ENCODE measurements around the gene EYA4.

GRCh38 chr6:133350928-133351327 is 109.8 kb downstream of the EYA4 start:
- no peak for TF ChIP-seq EZH2 (IDR thresholded peaks at IDR 0.05; ENCODE audit: insufficient read depth, low read length)
- TF ChIP-seq, protein P1, sequence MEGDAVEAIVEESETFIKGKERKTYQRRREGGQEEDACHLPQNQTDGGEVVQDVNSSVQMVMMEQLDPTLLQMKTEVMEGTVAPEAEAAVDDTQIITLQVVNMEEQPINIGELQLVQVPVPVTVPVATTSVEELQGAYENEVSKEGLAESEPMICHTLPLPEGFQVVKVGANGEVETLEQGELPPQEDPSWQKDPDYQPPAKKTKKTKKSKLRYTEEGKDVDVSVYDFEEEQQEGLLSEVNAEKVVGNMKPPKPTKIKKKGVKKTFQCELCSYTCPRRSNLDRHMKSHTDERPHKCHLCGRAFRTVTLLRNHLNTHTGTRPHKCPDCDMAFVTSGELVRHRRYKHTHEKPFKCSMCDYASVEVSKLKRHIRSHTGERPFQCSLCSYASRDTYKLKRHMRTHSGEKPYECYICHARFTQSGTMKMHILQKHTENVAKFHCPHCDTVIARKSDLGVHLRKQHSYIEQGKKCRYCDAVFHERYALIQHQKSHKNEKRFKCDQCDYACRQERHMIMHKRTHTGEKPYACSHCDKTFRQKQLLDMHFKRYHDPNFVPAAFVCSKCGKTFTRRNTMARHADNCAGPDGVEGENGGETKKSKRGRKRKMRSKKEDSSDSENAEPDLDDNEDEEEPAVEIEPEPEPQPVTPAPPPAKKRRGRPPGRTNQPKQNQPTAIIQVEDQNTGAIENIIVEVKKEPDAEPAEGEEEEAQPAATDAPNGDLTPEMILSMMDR (IDR thresholded peaks at IDR 0.05; ENCODE audit: insufficient read depth, low read depth, low read length) = no peak
